ENCODE results near the gene HSD3B7. TPM values are rescaled to one million over a fixed set of nuclear protein-coding genes. Genes with fewer than 3 reads are reported as not detected.

The HSD3B7 gene
- total and polyA plus RNA-seq, 2 of the 8 experiments (the other 6 are each of a cell fraction or from before 2014, with no cell fraction given), result 2.9 to 6.6 TPM

DNA sequence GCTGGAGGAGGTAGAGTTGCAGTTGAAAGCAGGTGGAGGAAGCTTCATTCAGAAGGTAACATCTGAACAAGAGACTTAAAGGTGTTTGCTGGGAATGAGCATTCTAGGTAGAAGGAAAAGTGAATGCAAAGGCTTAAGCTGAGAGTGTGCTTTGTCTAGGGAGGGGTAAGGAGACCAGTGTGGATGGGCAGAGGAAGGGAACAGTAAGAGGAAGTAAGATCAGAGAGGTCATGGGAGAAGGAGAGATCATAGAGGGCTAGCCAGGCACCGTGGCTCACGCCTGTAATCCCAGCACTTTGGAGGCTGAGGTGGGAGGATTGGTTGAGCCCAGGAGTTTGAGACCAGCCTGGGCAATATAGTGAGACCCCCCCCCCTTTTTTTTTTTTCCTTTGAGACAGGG is 51.7 kb downstream of the HSD3B7 start (continued):
- TF ChIP-seq SIX5 (IDR thresholded peaks at IDR 0.05; ENCODE audit: low read depth, low read length), result no peak
- no peak for TF ChIP-seq NRF1 (IDR thresholded peaks at IDR 0.05; ENCODE audit: low read depth, low read length)
- no peak for TF ChIP-seq SIN3A (conservative IDR thresholded peaks at IDR 0.05 in 1 of 2, IDR thresholded peaks at IDR 0.05 in 1 of 2; ENCODE audit: low read depth in 1 of 2, low read length in 2 of 2)
- TF ChIP-seq GABPA (IDR thresholded peaks at IDR 0.05; ENCODE audit: borderline replicate concordance, insufficient read depth, low read length), result no peak
- no peak for TF ChIP-seq CEBPB (IDR thresholded peaks at IDR 0.05; ENCODE audit: low read depth, low read length)

Small RNAs within 50 kb of the gene (small RNA-seq; reads per million reads assigned to genes)
- not detected for gene AC135048.1 (ENCODE audit: insufficient read depth)

Other genes with a start within 250 kb of the HSD3B7 start
- gene PHKG2, start 236.8 kb upstream of the HSD3B7 start, total RNA-seq (2021; fragmentation: NEBNext Ultra II Directional; extraction: Animal tissue kit (Norgen Biotek cat#: 25700)), result 36.0 and 37.2 TPM in 2 replicates
- 53.4 and 63.9 TPM in 2 replicates for gene PHKG2, start 236.8 kb upstream of the HSD3B7 start, polyA plus RNA-seq (2011; rRNA removed)
- 5.2 and 6.0 TPM in 2 replicates for gene CFAP119, start 223.1 kb upstream of the HSD3B7 start, total RNA-seq (2021; fragmentation: NEBNext Ultra II Directional; extraction: Animal tissue kit (Norgen Biotek cat#: 25700))
- gene CFAP119, start 223.1 kb upstream of the HSD3B7 start, polyA plus RNA-seq (2011; rRNA removed), result 5.6 and 7.1 TPM in 2 replicates
- 68.7 and 70.8 TPM in 2 replicates for gene RNF40, start 222.9 kb upstream of the HSD3B7 start, total RNA-seq (2021; fragmentation: NEBNext Ultra II Directional; extraction: Animal tissue kit (Norgen Biotek cat#: 25700))
- 36.9 and 38.5 TPM in 2 replicates for gene RNF40, start 222.9 kb upstream of the HSD3B7 start, polyA plus RNA-seq (2011; rRNA removed)
- gene ZNF629, start 198.0 kb upstream of the HSD3B7 start, total RNA-seq (2021; fragmentation: NEBNext Ultra II Directional; extraction: Animal tissue kit (Norgen Biotek cat#: 25700)), result 19.3 and 19.5 TPM in 2 replicates
- 11.0 and 13.6 TPM in 2 replicates for gene ZNF629, start 198.0 kb upstream of the HSD3B7 start, polyA plus RNA-seq (2011; rRNA removed)
- 16.5 and 17.2 TPM in 2 replicates for gene BCL7C, start 91.1 kb upstream of the HSD3B7 start, total RNA-seq (2021; fragmentation: NEBNext Ultra II Directional; extraction: Animal tissue kit (Norgen Biotek cat#: 25700))
- gene BCL7C, start 91.1 kb upstream of the HSD3B7 start, polyA plus RNA-seq (2011; rRNA removed), result 8.6 and 10.9 TPM in 2 replicates
- gene CTF1, start 88.6 kb upstream of the HSD3B7 start, total RNA-seq (2021; fragmentation: NEBNext Ultra II Directional; extraction: Animal tissue kit (Norgen Biotek cat#: 25700)), result 0.77 and 0.97 TPM in 2 replicates
- 3.4 and 5.0 TPM in 2 replicates for gene CTF1, start 88.6 kb upstream of the HSD3B7 start, polyA plus RNA-seq (2011; rRNA removed)
- 72.2 and 74.8 TPM in 2 replicates for gene FBXL19, start 61.6 kb upstream of the HSD3B7 start, total RNA-seq (2021; fragmentation: NEBNext Ultra II Directional; extraction: Animal tissue kit (Norgen Biotek cat#: 25700))
- 47.2 and 77.3 TPM in 2 replicates for gene FBXL19, start 61.6 kb upstream of the HSD3B7 start, polyA plus RNA-seq (2011; rRNA removed)
- 8.7 and 10.0 TPM in 2 replicates for gene ORAI3, start 36.1 kb upstream of the HSD3B7 start, total RNA-seq (2021; fragmentation: NEBNext Ultra II Directional; extraction: Animal tissue kit (Norgen Biotek cat#: 25700))
- 24.5 and 26.8 TPM in 2 replicates for gene ORAI3, start 36.1 kb upstream of the HSD3B7 start, polyA plus RNA-seq (2011; rRNA removed)
- 29.0 and 29.6 TPM in 2 replicates for gene SETD1A, start 27.5 kb upstream of the HSD3B7 start, total RNA-seq (2021; fragmentation: NEBNext Ultra II Directional; extraction: Animal tissue kit (Norgen Biotek cat#: 25700))
- gene SETD1A, start 27.5 kb upstream of the HSD3B7 start, polyA plus RNA-seq (2011; rRNA removed), result 4.8 and 8.3 TPM in 2 replicates
- 18.0 and 20.2 TPM in 2 replicates for gene STX1B, start 25.4 kb downstream of the HSD3B7 start, total RNA-seq (2021; fragmentation: NEBNext Ultra II Directional; extraction: Animal tissue kit (Norgen Biotek cat#: 25700))
- gene STX1B, start 25.4 kb downstream of the HSD3B7 start, polyA plus RNA-seq (2011; rRNA removed), result 8.9 and 14.6 TPM in 2 replicates
- 32.3 and 39.2 TPM in 2 replicates for gene STX4, start 48.4 kb downstream of the HSD3B7 start, total RNA-seq (2021; fragmentation: NEBNext Ultra II Directional; extraction: Animal tissue kit (Norgen Biotek cat#: 25700))
- 25.8 and 32.1 TPM in 2 replicates for gene STX4, start 48.4 kb downstream of the HSD3B7 start, polyA plus RNA-seq (2011; rRNA removed)
- 13.6 and 14.0 TPM in 2 replicates for gene ZNF668, start 89.0 kb downstream of the HSD3B7 start, total RNA-seq (2021; fragmentation: NEBNext Ultra II Directional; extraction: Animal tissue kit (Norgen Biotek cat#: 25700))
- gene ZNF668, start 89.0 kb downstream of the HSD3B7 start, polyA plus RNA-seq (2011; rRNA removed), result 14.3 and 18.8 TPM in 2 replicates
- 25.0 TPM in 2 replicates for gene ZNF646, start 89.2 kb downstream of the HSD3B7 start, total RNA-seq (2021; fragmentation: NEBNext Ultra II Directional; extraction: Animal tissue kit (Norgen Biotek cat#: 25700))
- gene ZNF646, start 89.2 kb downstream of the HSD3B7 start, polyA plus RNA-seq (2011; rRNA removed), result 6.5 and 9.9 TPM in 2 replicates
- gene PRSS53, start 103.7 kb downstream of the HSD3B7 start, total RNA-seq (2021; fragmentation: NEBNext Ultra II Directional; extraction: Animal tissue kit (Norgen Biotek cat#: 25700)), result 1.7 and 2.5 TPM in 2 replicates
- gene PRSS53, start 103.7 kb downstream of the HSD3B7 start, polyA plus RNA-seq (2011; rRNA removed), result 2.6 and 3.6 TPM in 2 replicates
- gene VKORC1, start 109.6 kb downstream of the HSD3B7 start, total RNA-seq (2021; fragmentation: NEBNext Ultra II Directional; extraction: Animal tissue kit (Norgen Biotek cat#: 25700)), result 83.3 and 84.1 TPM in 2 replicates
- 483 and 512 TPM in 2 replicates for gene VKORC1, start 109.6 kb downstream of the HSD3B7 start, polyA plus RNA-seq (2011; rRNA removed)
- gene BCKDK, start 123.2 kb downstream of the HSD3B7 start, total RNA-seq (2021; fragmentation: NEBNext Ultra II Directional; extraction: Animal tissue kit (Norgen Biotek cat#: 25700)), result 49.6 and 51.5 TPM in 2 replicates
- gene BCKDK, start 123.2 kb downstream of the HSD3B7 start, polyA plus RNA-seq (2011; rRNA removed), result 77.1 and 97.1 TPM in 2 replicates
- gene KAT8, start 132.5 kb downstream of the HSD3B7 start, total RNA-seq (2021; fragmentation: NEBNext Ultra II Directional; extraction: Animal tissue kit (Norgen Biotek cat#: 25700)), result 61.6 and 68.7 TPM in 2 replicates
- gene KAT8, start 132.5 kb downstream of the HSD3B7 start, polyA plus RNA-seq (2011; rRNA removed), result 52.6 and 60.8 TPM in 2 replicates
- 86.1 and 87.7 TPM in 2 replicates for gene PRSS8, start 150.5 kb downstream of the HSD3B7 start, total RNA-seq (2021; fragmentation: NEBNext Ultra II Directional; extraction: Animal tissue kit (Norgen Biotek cat#: 25700))
- gene PRSS8, start 150.5 kb downstream of the HSD3B7 start, polyA plus RNA-seq (2011; rRNA removed), result 273 and 321 TPM in 2 replicates
- gene PRSS36, start 164.9 kb downstream of the HSD3B7 start, total RNA-seq (2021; fragmentation: NEBNext Ultra II Directional; extraction: Animal tissue kit (Norgen Biotek cat#: 25700)), result 1.3 TPM in 2 replicates
- gene PRSS36, start 164.9 kb downstream of the HSD3B7 start, polyA plus RNA-seq (2011; rRNA removed), result 1.9 and 3.1 TPM in 2 replicates
- 685 and 686 TPM in 2 replicates for gene FUS, start 194.9 kb downstream of the HSD3B7 start, total RNA-seq (2021; fragmentation: NEBNext Ultra II Directional; extraction: Animal tissue kit (Norgen Biotek cat#: 25700))
- gene FUS, start 194.9 kb downstream of the HSD3B7 start, polyA plus RNA-seq (2011; rRNA removed), result 484 and 491 TPM in 2 replicates
- 29.9 and 32.2 TPM in 2 replicates for gene PYCARD, start 217.6 kb downstream of the HSD3B7 start, total RNA-seq (2021; fragmentation: NEBNext Ultra II Directional; extraction: Animal tissue kit (Norgen Biotek cat#: 25700))
- gene PYCARD, start 217.6 kb downstream of the HSD3B7 start, polyA plus RNA-seq (2011; rRNA removed), result 77.9 and 87.0 TPM in 2 replicates
- gene TRIM72, start 228.9 kb downstream of the HSD3B7 start, total RNA-seq (2021; fragmentation: NEBNext Ultra II Directional; extraction: Animal tissue kit (Norgen Biotek cat#: 25700)), result 1.3 and 2.1 TPM in 2 replicates
- gene TRIM72, start 228.9 kb downstream of the HSD3B7 start, polyA plus RNA-seq (2011; rRNA removed), result 0.57 and 0.97 TPM in 2 replicates
- gene PYDC1, start 231.9 kb downstream of the HSD3B7 start, total RNA-seq (2021; fragmentation: NEBNext Ultra II Directional; extraction: Animal tissue kit (Norgen Biotek cat#: 25700)), result 3.0 and 3.5 TPM in 2 replicates
- gene PYDC1, start 231.9 kb downstream of the HSD3B7 start, polyA plus RNA-seq (2011; rRNA removed), result 5.9 and 11.1 TPM in 2 replicates

All from H1 (cell line).